NCI-H446 (cell line): ENCODE measurements around the gene HMCN1.
A peak's percentile ranks its signal among the peaks of the same experiment; 100 is the strongest.
"Not testable (repeated sequence)": the region's sequence is repeated elsewhere in the genome, so short reads cannot be mapped to it uniquely, and the experiment has no call there.

ENCODE experiments used
- DNase-seq, 2 experiments: peaks; one replicate each; lab custom pipeline; 2025; lab: John Stamatoyannopoulos, UW

HMCN1 gene

DNA sequence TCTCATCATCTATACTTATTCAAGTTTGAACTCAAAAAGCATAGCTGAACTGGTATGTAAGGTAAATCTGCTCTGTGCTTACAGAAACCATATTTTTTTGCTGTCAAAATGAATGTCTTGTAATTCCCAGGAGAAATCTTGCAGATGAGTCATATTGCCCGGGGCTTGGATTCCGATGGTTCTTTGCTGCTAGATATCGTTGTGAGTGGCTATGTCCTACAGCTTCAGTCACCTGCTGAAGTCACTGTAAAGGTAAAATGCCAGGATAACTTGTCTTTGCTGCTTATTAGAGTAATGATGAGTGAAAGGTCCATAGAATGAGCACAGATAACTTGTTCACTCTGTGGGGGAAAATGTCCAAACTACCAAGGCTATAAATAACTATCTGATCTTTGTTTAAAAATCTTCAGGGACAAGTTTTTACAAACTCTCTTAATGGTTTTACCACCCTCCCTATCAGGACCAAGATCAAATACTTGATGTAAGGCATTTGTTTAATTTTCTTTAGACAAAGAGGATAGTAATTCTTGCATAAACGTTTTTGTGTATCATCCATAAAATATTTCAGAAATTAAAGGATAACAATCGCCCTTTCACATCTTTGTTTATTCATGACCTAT, 418.5 kb downstream of the HMCN1 start:
- DNase-seq, result no peak

DNA sequence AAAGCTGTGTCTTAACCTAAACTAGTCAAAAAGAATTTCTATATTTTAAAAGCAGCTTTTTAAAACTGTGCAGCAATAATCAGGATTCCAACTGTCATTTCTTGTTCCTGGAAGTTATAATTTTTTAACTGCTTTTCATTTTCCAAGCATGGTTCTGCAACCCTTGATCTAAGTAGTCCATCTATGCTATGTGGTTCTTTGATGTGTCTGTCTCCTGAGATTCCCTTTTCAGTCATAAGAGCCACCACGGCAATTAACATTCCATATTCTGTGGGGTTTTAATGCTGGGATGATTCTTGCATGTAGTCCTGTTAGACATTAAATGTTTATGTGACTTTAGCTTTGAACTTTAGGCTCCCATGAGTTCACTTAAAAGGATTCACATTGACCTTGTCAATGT, 420.5 kb downstream of the HMCN1 start:
- no peak for DNase-seq

DNA sequence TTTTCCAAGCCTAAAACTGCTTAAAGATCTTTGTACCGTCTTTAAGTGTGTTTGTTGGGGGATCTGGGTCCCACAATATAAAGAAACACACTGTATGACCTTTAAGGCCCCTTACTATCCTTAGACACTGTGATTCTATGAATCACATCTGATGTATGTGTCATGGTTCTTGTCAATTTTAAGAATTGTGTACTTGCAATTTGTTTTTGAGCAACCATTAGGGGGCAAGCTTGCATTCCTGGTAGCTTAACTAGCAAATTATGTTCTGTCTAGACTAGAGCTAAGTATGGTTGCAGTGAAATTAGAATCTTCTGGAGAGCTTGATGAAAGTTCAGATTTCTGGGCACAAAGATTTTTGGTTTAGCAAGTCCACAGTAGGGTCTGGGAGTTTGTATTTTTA, 421.4 kb downstream of the HMCN1 start:
- DNase-seq, result peak; percentile 4 to 52

DNA sequence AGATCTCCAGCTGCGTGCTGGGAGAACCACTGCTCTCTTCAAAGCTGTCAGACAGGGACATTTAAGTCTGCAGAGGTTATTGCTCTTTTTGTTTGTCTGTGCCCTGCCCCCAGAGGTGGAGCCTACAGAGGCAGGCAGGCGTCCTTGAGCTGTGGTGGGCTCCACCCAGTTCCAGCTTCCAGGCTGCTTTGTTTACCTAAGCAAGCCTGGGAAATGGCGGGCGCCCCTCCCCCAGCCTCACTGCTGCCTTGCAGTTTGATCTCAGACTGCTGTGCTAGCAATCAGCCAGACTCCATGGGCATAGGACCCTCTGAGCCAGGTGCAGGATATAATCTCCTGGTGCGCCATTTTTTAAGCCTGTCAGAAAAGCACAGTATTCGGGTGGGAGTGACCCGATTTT, 428.7 kb downstream of the HMCN1 start:
- DNase-seq, result not testable (repeated sequence)

DNA sequence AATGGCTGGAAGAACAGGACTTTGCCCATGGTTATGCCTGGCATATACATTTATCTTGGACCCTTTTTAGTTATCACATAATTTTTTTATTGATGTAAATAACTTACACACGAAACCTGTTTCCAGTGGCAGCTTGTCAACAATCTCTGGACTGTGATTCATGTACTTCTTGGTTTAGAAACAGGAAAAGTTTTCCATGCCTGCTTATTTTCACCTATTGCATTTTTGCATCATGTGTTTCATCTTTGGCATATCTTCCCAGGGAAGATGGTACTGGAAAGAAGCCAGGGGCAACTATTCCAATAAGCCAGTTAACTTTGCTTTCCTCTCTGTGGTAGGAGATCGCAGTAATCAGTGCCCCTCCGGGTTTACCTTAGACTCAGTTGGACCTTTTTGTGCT, 430.6 kb downstream of the HMCN1 start:
- no peak for DNase-seq

DNA sequence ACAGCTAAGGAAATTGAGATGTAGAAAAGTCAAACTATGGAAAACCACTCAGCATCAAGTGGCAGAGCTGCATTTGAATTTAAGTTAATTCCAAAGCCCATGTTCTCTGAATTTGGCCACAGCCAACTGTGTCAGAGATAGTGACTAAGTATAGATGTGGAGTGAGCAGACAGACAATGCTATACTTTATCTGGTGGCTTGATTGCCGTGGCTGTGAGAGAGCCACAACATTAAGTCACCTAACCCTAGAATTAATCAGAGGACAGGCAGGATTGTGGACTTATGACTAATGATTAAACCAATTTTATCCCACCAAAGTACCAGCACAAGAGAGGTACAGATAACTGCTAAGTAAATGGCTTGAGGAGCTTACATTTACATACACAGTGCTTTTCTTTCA, 431.1 kb downstream of the HMCN1 start:
- DNase-seq, result no peak

DNA sequence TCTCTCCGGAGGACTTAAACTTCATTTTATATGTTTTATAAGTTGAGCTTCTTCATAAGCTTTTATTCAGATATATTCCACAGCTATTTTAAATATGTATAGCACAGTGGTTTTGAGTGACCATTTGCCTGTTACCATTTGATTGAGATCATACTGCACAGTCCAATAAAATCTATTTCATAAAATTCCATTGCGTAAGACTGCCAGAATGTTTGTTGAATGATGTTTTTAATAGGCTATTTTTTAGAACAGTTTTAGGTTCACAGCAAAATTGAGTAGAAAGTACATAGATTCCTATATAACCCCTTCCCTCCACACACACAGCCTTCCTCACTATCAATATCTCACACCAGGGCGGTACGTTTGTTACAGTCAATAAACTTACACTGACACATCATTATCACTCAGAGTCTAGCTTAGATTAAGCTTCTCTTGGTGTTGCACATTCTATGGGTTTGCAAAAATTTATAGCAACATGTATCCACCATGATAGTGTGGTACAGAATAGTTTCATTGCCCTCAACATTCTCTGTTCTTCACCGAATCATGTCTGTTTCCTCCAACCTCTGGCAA, 433.0 kb downstream of the HMCN1 start:
- no peak for DNase-seq

DNA sequence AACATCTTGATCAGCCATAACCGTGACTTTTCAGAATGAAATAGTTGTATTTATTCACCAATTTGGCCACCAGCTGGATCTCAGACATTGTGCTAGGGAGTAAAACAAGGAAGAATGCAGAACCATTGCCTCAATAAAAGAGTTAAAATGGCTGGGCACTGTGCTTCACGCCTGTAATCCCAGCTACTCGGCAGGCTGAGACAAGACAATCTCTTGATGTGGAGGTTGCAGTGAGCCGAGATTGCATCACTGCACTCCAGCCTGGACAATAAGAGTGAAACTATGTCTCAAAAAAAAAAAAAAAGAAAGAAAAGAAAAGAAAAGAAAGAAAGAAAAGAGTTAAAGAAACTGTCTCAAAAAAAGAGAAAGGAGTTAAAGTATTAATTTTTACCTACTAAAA, 441.4 kb downstream of the HMCN1 start:
- no peak for DNase-seq

DNA sequence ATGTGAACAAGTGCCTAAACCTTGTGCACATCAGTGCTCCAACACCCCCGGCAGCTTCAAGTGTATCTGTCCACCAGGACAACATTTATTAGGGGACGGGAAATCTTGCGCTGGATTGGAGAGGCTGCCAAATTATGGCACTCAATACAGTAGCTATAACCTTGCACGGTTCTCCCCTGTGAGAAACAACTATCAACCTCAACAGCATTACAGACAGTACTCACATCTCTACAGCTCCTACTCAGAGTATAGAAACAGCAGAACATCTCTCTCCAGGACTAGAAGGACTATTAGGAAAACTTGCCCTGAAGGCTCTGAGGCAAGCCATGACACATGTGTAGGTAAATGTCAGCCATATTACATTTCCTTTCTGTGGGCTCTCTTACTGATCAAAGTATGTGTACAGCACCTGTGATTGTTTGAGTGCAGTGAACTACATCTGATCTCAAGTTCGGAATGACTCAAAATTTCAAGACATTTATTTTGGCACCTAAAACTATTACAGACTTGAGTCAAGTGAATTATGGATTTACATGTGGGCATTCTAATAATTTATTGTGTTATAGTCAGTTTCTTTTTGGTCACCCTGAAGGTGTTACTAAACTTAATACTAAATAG, 444.3 kb downstream of the HMCN1 start:
- no peak for DNase-seq

DNA sequence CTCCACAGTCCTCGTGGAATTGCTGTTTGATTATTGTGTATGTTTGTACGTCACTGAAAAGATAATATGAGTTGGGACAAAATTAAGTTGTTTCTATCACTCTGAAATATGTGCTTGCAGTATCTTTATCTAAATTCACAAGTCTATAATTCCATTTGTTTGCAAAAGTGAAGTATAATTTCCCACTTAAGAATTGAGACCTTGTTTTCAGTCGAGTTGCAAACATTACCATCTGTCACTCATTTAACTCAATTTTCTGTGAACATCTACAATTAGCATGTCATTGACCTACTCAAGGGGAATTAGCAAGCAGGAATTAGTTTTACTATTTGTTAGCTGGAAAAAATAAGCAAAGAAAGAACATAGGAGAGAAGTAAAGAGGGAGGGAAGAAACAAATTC, 445.0 kb downstream of the HMCN1 start:
- no peak for DNase-seq

DNA sequence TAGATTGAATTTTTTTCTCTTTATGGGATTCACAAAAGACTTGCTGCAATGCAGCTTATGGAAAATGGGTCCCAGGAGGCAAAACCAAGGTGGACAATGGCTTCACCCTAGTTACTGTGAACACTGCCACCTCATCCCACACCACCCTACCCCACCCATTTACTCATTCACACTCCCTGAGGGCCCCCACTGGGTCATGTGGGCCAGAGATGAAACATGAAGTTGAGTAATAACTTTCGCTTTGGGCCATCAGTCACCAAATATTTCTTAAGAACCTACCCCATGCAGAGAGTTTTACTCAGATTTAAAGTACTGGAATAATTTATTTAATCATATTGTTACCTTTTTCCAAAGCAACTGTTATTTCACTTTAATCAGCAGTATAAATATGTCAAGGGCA, 449.0 kb downstream of the HMCN1 start:
- DNase-seq, result no peak

DNA sequence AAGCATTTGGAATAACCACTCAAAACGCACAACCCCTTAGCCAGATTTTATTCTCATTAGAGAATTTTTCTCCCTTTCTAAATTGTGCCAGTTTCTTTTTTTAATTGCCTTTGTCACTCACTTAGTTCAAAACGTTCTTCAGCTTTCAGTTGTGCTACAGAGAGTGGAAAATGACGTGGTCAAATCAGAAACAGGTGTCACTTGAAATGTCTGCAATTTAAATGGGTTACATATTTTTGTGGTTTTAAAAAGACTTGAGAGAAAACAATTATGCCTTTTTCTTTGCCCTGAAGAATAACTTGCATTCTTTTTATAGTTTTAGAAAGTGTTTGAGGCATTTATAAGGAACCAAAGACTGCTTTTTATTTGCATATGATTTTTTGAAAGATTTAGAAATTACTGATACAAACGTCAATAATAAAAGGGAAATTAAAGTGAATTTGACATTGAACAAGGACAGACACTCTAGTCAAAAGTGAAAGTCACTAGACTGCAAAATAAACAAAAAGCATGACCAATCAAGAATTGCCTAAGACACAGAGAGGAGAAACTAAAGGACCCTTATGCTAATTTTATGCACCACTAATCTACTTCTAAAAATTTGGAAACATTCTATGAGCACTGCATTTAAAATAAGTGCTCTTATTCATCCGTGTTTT, 449.9 kb downstream of the HMCN1 start:
- DNase-seq, result no peak

DNA sequence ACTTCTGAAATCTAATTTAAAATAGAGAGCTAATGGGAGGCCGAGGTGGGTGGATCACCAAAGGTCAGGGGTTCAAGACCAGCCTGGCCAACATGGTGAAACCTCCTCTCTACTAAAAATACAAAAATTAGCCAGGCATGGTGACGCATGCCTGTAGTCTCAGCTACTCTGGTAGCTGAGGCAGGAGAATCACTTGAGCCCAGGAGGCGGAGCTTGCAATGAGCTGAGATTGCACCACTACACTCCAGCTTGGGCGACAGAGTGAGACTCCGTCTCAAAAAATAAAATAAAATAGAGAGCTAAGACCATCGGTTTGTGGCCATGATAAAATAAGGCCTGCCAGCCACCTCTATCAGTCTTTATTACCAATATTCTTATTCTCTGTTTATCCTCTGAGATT, 452.1 kb downstream of the HMCN1 start:
- DNase-seq, result not testable (repeated sequence)

DNA sequence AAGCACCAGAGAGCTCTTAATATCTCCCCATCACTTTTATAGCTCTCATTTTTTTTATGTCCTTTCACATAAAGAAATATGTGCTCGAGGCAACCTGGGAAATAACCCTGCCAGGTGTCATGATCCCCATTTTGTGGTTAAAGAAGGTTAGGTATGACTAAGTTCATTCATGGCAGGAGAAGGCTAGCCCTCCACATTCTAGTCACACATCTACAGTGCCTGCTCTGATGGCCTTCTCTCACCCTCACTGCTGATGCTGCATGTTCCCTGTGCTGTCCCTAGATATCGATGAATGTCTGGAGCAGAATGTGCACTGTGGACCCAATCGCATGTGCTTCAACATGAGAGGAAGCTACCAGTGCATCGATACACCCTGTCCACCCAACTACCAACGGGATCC, 453.4 kb downstream of the HMCN1 start:
- DNase-seq, result no peak

DNA sequence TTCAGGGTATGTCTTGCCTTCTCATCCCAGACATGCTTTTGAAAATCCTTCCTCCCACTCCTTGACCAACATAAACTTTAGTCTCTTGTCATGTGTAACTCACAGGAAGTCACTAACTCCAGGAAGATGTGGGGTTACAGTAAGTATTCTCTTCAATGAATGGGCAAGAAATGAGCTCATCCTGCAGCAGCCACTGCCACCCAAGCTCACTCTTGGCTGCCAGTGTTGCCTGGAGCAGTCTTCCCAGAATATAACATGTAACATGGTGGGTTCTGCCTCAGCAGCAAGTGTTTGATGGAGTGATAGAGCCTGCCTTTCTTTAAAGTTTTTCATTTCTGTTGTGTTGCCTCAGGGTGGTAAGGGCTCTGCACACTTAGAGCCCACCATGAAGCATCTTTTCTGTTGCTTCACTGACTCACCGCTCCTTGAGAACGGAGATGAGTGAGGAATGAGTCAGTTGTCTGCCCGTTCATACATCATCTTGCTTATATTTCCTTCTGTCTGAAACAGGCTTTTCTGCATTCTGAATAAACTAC, 453.9 kb downstream of the HMCN1 start:
- DNase-seq, result no peak

DNA sequence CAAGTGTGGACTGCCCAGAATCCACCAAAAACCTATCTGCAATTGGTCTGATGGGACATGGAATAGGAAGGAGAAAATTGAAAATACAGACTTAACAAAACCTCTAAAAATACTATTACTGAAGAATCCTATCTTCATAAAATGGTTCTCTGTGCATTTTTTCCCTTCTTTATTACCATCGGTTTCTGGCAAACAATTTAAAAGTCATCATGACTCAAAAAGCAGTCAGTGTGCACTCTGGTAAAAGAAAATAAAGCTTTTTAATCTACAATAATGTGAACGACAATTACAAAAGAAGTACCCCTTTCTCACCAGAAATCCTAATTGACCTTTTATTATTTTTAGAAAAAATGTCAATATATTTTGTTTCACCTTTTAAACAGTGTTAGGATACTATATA, 454.5 kb downstream of the HMCN1 start:
- no peak for DNase-seq

DNA sequence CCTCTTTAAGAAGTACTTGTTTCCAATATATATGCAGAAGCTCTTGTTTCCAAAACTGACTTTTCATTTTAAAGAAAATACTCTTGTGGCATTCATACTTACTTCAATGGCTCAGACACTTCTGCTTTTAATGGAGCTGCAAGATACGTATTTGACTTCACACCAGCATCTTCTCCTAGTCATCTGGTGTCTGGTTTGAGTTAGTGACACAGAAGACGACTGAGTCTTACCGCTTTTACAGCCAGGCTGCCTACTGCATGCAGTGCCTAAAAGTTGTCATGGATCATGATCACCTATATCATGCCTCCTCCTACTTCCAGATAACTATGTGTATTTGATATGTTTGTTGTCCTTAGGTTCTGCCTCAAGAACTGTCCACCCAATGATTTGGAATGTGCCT, 455.0 kb downstream of the HMCN1 start:
- no peak for DNase-seq

DNA sequence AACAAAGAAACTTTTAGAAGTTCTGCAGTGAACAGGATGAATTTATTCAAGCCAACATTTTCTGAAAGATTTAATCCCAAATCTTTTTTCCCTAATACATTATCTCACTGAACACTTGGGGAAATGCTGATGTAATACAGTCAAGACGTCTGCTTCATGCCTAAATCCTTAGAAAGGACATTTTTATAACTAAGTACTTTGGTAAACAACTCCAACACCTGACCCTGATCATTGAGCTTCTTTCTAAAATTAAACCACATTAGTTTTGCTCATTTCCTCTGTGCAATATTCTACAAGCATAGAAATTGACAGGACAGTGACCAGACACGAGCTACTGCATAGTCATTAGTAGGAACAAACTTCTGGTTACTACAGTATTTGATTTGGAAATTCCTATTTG, 457.3 kb downstream of the HMCN1 start:
- no peak for DNase-seq

DNA sequence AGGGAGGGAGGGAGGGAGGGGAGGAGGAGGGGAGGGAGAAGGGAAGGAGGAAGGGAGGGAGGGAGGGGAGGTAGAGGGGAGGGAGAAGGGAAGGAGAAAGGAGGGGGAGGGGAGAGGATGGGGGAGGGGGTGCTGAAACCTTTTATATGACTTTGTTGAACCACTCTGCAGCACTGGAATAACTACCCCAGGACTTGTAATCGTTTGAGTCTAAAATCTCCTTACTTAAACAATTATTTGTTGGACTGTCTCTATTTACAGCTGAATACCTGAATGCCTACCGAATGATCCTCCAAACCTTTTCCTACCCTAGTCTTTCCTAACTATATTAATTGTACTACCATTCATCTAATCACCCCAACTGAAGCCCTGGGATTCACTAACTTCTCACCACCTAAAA, 459.0 kb downstream of the HMCN1 start:
- no peak for DNase-seq

DNA sequence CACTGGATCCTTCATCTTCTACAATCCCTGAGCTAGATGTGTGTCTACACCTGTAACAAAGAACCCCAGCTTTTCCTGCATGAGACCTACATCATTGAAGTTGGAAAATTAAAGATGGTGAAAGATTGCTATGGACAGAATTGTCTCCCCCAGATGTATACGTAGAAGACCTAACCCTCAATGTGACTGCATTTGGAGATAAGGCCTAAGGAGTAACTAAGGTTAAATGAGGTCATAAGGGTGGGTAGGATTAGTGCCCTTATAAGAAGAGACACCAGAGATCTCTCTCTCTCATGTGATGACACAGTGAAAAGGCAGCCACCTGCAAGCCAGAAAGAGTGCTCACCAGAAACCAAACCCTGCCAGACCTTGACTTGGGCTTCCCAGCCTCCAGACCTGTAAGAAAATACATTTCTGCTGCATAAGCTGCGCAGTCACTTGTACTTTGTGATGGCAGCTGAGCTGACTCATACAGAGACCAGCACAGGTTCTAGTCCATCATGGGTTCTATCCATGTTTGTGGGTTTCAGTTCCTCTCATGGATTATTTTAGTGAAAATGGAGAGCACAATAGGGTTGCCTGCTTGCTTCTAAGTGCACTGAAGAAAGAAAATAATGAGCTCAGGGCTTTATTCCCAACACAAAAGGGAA, 460.0 kb downstream of the HMCN1 start:
- no peak for DNase-seq

DNA sequence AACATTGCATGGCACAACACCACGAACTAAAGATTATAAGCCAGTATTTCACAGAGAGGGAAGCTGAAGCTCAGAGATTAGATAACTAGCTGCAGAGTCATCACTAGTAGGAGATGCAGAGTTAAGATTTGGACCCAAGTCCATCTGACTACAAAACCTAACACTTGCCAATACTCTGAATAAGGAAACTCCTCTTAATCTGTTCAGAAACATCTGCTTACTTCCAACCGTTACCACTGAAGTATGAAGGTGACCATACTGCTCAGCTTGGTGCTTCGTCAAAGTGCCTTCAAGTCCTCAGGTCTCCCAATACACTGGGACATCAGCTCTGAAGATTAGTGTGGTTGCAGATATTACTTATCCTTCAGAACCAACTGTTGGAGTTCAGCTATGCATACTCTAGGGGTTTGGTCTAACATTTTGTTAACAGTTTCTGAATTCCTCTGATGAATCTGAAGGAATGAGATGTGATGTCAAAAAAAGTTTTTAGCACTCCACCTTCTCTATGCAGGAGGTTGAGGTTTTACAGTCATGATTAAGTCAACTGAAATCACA, 461.3 kb downstream of the HMCN1 start:
- no peak for DNase-seq

DNA sequence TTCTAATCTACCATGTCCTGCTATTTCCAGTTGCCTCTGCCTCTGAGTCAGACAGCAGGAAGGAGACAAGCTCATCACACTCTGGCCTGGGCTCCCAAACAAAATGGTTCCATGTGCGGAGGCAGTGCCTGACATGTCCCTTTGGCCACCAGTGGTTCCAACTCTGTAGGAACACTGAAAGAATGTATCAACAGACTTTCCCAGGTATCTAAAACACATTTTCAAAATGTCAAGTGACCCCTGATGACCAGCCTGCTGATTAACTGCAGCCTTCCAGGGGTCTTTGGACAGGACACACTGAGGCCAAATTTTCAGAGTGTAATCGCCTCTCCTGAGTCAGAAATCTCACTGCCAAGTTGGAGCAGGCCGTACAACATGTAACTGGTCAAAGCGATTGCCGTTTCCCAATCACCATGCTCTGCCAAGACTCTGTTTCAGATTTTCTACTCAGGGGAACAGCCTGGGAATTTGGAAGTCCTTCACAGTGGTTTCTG, 468.1 kb downstream of the HMCN1 start:
- DNase-seq, result no peak
